IPS-NIHi7 (cell line): Measurements from ENCODE around the gene XCL2.
A peak's percentile ranks its signal among the peaks of the same experiment; 100 is the strongest.
"Not testable (repeated sequence)": the region's sequence is repeated elsewhere in the genome, so short reads cannot be mapped to it uniquely, and the experiment has no call there.

ENCODE experiments used
- DNase-seq: peaks from one replicate; pipeline ENCODE4 v3.0.0; 2012; ENCODE audit warnings: mixed read lengths; ENCODE audit errors: extremely low spot score

XCL2 gene

GRCh38 chr1:168556647-168557046 is 12.8 kb upstream of the XCL2 start:
- DNase-seq = no peak

- no peak for DNase-seq
Observed at GRCh38 chr1:168555508-168556046, 11.8 kb upstream of the XCL2 start.

- no peak for DNase-seq
Observed at GRCh38 chr1:168554603-168555483, 11.0 kb upstream of the XCL2 start.

- no peak for DNase-seq
Observed at GRCh38 chr1:168553680-168554553, 10.1 kb upstream of the XCL2 start.

GRCh38 chr1:168552961-168553360 is 9.2 kb upstream of the XCL2 start:
- no peak for DNase-seq

GRCh38 chr1:168551688-168552087 is 7.9 kb upstream of the XCL2 start:
- no peak for DNase-seq

- DNase-seq = no peak
Observed at GRCh38 chr1:168550971-168551370, 7.2 kb upstream of the XCL2 start.

GRCh38 chr1:168546553-168546895 is 2.7 kb upstream of the XCL2 start:
- DNase-seq = not testable (repeated sequence)

GRCh38 chr1:168545678-168546552 is 2.1 kb upstream of the XCL2 start:
- peak; percentile 25 for DNase-seq

GRCh38 chr1:168542978-168543377 is 819 bp downstream of the XCL2 start:
- not testable (repeated sequence) for DNase-seq

- not testable (repeated sequence) for DNase-seq
Observed at GRCh38 chr1:168540798-168541197, 3.0 kb downstream of the XCL2 start.

GRCh38 chr1:168535536-168535935 is 8.3 kb downstream of the XCL2 start:
- DNase-seq = no peak

- DNase-seq = no peak
Observed at GRCh38 chr1:168531615-168532345, 12.0 kb downstream of the XCL2 start.

- DNase-seq = no peak
Observed at GRCh38 chr1:168529518-168529917, 14.3 kb downstream of the XCL2 start.

- DNase-seq = no peak
Observed at GRCh38 chr1:168521401-168522000, 22.3 kb downstream of the XCL2 start.

GRCh38 chr1:168520832-168521231 is 23.0 kb downstream of the XCL2 start:
- DNase-seq = no peak

GRCh38 chr1:168520052-168520751 is 23.6 kb downstream of the XCL2 start:
- DNase-seq = peak; percentile 55

- DNase-seq = no peak
Observed at GRCh38 chr1:168518813-168519212, 25.0 kb downstream of the XCL2 start.

- no peak for DNase-seq
Observed at GRCh38 chr1:168518201-168518689, 25.6 kb downstream of the XCL2 start.

- no peak for DNase-seq
Observed at GRCh38 chr1:168514455-168514854, 29.3 kb downstream of the XCL2 start.
